HepG2 (cell line): ENCODE measurements around the gene CCDC69. TPM values are rescaled to one million over a fixed set of nuclear protein-coding genes. Genes with fewer than 3 reads are reported as not detected.

ENCODE experiments used
- AKAP8 ChIP-seq: sonication (generic); formaldehyde crosslinking; IDR thresholded peaks from 2 replicates; pipeline ENCODE4 v1.5.1; 2020; ENCODE audit warnings: mild to moderate bottlenecking, missing genetic modification reagents
- E2F2 ChIP-seq: sonication (generic); formaldehyde crosslinking; IDR thresholded peaks from 2 replicates; pipeline ENCODE4 v1.4.0; 2020; ENCODE audit warnings: missing genetic modification reagents, borderline replicate concordance
- FOXA1 ChIP-seq, 2 experiments: fragments of 450-650 bp in 1 of 2; sonication (generic) in 1 of 2; formaldehyde crosslinking in 1 of 2; IDR thresholded peaks; 2 replicates each; pipeline versions ENCODE4 v1.4.0 to v1.6.1; 2016 to 2020; ENCODE audit warnings: missing genetic modification reagents in 1 of 2
- GABPB1 ChIP-seq: IDR thresholded peaks from 2 replicates; pipeline ENCODE4 v1.6.1; 2016; ENCODE audit warnings: mild to moderate bottlenecking, missing genetic modification reagents, moderate library complexity, missing compliant biosample characterization
- GATAD1 ChIP-seq: IDR thresholded peaks from 2 replicates; pipeline ENCODE4 v1.6.1; 2016; ENCODE audit warnings: missing genetic modification reagents, missing compliant biosample characterization
- RBFOX2 ChIP-seq: fragments of 200-400 bp; formaldehyde crosslinking; IDR thresholded peaks from 2 replicates; pipeline ENCODE4 v1.6.1; 2017; ENCODE audit warnings: low read depth, mild to moderate bottlenecking, low read length
- SMYD3 ChIP-seq: sonication (generic); formaldehyde crosslinking; IDR thresholded peaks from 2 replicates; pipeline ENCODE4 v1.8.1; 2023; ENCODE audit warnings: mild to moderate bottlenecking, missing genetic modification reagents
- SNAI1 ChIP-seq: sonication (generic); formaldehyde crosslinking; IDR thresholded peaks from 2 replicates; pipeline ENCODE4 v1.5.0; 2020; ENCODE audit warnings: mild to moderate bottlenecking, missing genetic modification reagents, borderline replicate concordance
- SYNCRIP ChIP-seq: fragments of 200-400 bp; formaldehyde crosslinking; IDR thresholded peaks from 2 replicates; pipeline ENCODE4 v1.6.1; 2018; ENCODE audit warnings: mild to moderate bottlenecking, low read depth, low read length; ENCODE audit not compliant: insufficient read depth
- ZBTB2 ChIP-seq: sonication (generic); formaldehyde crosslinking; IDR thresholded peaks from 2 replicates; pipeline ENCODE4 v1.8.0; 2022; ENCODE audit warnings: low read depth, missing genetic modification reagents
- ZBTB38 ChIP-seq: sonication (generic); formaldehyde crosslinking; IDR thresholded peaks from 2 replicates; pipeline ENCODE4 v1.5.1; 2020; ENCODE audit warnings: mild to moderate bottlenecking, missing genetic modification reagents
- ZKSCAN8 ChIP-seq: IDR thresholded peaks from 2 replicates; pipeline ENCODE4 v1.6.1; 2016; ENCODE audit warnings: borderline replicate concordance, missing genetic modification reagents, missing compliant biosample characterization
- ZNF232 ChIP-seq: sonication (generic); formaldehyde crosslinking; IDR thresholded peaks from 2 replicates; pipeline ENCODE4 v1.4.0; 2020; ENCODE audit warnings: missing genetic modification reagents, borderline replicate concordance
- ZNF280B ChIP-seq: sonication (generic); formaldehyde crosslinking; IDR thresholded peaks from 2 replicates; pipeline ENCODE4 v1.5.0; 2020; ENCODE audit warnings: missing genetic modification reagents, mild to moderate bottlenecking, borderline replicate concordance
- ZNF574 ChIP-seq: sonication (generic); formaldehyde crosslinking; IDR thresholded peaks from 2 replicates; pipeline ENCODE4 v1.4.0; 2020; ENCODE audit warnings: missing genetic modification reagents
- ZNF597 ChIP-seq: sonication (generic); formaldehyde crosslinking; IDR thresholded peaks from 2 replicates; pipeline ENCODE4 v1.5.0; 2020; ENCODE audit warnings: missing genetic modification reagents
- ZNF619 ChIP-seq: sonication (generic); formaldehyde crosslinking; IDR thresholded peaks from 2 replicates; pipeline ENCODE4 v1.4.0; 2020; ENCODE audit warnings: mild to moderate bottlenecking, missing genetic modification reagents
- ZSCAN22 ChIP-seq: sonication (generic); formaldehyde crosslinking; IDR thresholded peaks from 2 replicates; pipeline ENCODE4 v1.4.0; 2020; ENCODE audit warnings: mild to moderate bottlenecking, missing genetic modification reagents
- ZUFSP ChIP-seq: sonication (generic); formaldehyde crosslinking; IDR thresholded peaks from 2 replicates; pipeline ENCODE4 v1.9.0; 2021; ENCODE audit warnings: missing genetic modification reagents, mild to moderate bottlenecking, borderline replicate concordance
- polyA plus RNA-seq, 8 experiments: library from polyadenylated mRNA; depleted of rRNA in 3 of 8; stranded (reverse) in 7 of 8; unstranded in 1 of 8; fragments of >200 nt; fragmentation: Illumina TruSeq in 4 of 8; extraction: Trizol in 4 of 8; gene quantifications; 2 replicates each; pipeline versions ENCODE4 v1.2.1 to v1.2.3, GENCODE V29; 2011 to 2016; ENCODE audit warnings: low read depth in 4 of 8, missing spikeins in 1 of 8, mixed read lengths in 1 of 8; ENCODE audit not compliant: insufficient read depth in 1 of 8
- total RNA-seq, 5 experiments: library from RNA; depleted of rRNA; stranded (reverse); fragments of >200 nt; fragmentation: Illumina TruSeq; extraction: Trizol; gene quantifications; 2 replicates each; pipeline ENCODE4 v1.2.3, GENCODE V29; 2016; ENCODE audit warnings: low read depth in 1 of 5

Gene CCDC69
- total and polyA plus RNA-seq, 2 of the 13 experiments (the other 11 are each of a cell fraction or from before 2014, with no cell fraction given): 12.2 to 45.2 TPM

- TF ChIP-seq GATAD1 (CRISPR knock-in tag) (peak; percentile 29; the same call in 1 of the 2 replicates), SYNCRIP (no peak), E2F2 (no peak), SMYD3 (CRISPR knock-in tag) (no peak), SNAI1 (CRISPR knock-in tag) (no peak), ZNF280B (CRISPR knock-in tag) (no peak), ZNF574 (peak; percentile 48), ZKSCAN8 (CRISPR knock-in tag) (no peak), RBFOX2 (no peak; the same call in 1 of the 2 replicates), ZNF597 (CRISPR knock-in tag) (no peak), ZBTB2 (no peak), GABPB1 (CRISPR knock-in tag) (peak; percentile 43), ZSCAN22 (CRISPR knock-in tag) (no peak), ZNF232 (CRISPR knock-in tag) (no peak), AKAP8 (CRISPR knock-in tag) (no peak), ZBTB38 (CRISPR knock-in tag) (no peak), ZUFSP (CRISPR knock-in tag) (no peak), ZNF619 (CRISPR knock-in tag) (no peak), FOXA1 (IDR thresholded peaks at IDR 0.05) (no peak), FOXA1 (CRISPR knock-in tag; IDR thresholded peaks at IDR 0.05) (no peak)
Measured at GRCh38 chr5:151155775-151156506, 68.0 kb downstream of the CCDC69 start (continued).
